ENCODE results near the gene MACROD1.

Gene MACROD1

GRCh38 chr11:64036087-64037026, 129.6 kb downstream of the MACROD1 start:
- no peak for TF ChIP-seq ZFX (IDR thresholded peaks at IDR 0.05; ENCODE audit: borderline replicate concordance)
- TF ChIP-seq, protein P1, sequence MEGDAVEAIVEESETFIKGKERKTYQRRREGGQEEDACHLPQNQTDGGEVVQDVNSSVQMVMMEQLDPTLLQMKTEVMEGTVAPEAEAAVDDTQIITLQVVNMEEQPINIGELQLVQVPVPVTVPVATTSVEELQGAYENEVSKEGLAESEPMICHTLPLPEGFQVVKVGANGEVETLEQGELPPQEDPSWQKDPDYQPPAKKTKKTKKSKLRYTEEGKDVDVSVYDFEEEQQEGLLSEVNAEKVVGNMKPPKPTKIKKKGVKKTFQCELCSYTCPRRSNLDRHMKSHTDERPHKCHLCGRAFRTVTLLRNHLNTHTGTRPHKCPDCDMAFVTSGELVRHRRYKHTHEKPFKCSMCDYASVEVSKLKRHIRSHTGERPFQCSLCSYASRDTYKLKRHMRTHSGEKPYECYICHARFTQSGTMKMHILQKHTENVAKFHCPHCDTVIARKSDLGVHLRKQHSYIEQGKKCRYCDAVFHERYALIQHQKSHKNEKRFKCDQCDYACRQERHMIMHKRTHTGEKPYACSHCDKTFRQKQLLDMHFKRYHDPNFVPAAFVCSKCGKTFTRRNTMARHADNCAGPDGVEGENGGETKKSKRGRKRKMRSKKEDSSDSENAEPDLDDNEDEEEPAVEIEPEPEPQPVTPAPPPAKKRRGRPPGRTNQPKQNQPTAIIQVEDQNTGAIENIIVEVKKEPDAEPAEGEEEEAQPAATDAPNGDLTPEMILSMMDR (IDR thresholded peaks at IDR 0.05): no peak
- no peak overlapping the region for H3K27ac ChIP-seq

DNA sequence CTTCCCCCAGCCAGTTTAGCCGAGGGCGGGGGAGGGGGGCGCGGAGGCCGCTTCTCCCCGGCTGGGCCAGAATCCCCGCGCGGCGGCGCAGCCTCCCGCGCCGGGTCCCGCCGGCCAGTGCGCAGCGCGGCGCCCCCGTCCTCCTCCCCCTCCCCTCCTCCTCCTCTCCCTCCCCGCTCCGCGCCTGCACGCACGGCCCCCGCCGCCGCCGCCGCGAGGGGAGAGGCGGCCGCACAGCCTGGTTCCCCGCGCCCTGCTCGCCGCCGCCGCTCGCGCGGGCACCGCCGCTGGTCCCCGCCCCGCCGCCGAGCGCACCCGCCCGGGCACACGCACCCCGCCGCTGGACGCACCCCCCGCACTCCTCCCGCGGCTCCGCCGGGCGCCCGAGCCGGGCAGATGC, 130.3 kb downstream of the MACROD1 start, which contains the start of gene FLRT1:
Gene FLRT1, plus strand, starts transcription at position 356 of the 400 bp plus-strand sequence. CDS start 80,337 bp downstream, outside the sequence.
- no peak within 1 kb of the TSS for H3K27ac ChIP-seq
- TF ChIP-seq ZFX (IDR thresholded peaks at IDR 0.05; ENCODE audit: borderline replicate concordance): no peak
- TF ChIP-seq, protein P1 (IDR thresholded peaks at IDR 0.05): no peak

GRCh38 chr11:64035081-64035524, 130.8 kb downstream of the MACROD1 start:
- no peak overlapping the region for H3K27ac ChIP-seq
- TF ChIP-seq, protein P1 (IDR thresholded peaks at IDR 0.05): no peak
- TF ChIP-seq ZFX (IDR thresholded peaks at IDR 0.05; ENCODE audit: borderline replicate concordance): no peak

GRCh38 chr11:64034411-64034811, 131.5 kb downstream of the MACROD1 start:
- no peak overlapping the region for H3K27ac ChIP-seq
- TF ChIP-seq, protein P1 (IDR thresholded peaks at IDR 0.05): no peak
- TF ChIP-seq ZFX (IDR thresholded peaks at IDR 0.05; ENCODE audit: borderline replicate concordance): no peak

DNA sequence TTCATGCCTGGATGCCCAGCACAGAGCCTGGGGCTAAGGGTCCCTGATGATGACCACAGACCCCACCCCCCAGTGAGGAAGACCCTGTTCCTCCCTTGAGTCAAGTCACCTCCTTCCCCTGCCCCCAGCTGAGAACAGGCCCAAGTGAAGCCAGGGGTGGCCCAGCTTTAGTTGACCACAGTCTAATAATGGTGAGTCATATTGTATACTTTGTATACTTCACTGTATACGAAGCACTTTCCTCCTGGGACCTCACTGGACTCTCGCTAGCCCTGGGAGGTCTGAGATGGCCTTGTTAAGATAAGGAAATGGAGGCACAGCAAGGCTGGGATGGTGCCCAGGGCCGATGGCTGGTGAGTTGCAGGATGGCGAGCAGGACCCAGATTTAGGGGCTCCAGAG, 133.9 kb downstream of the MACROD1 start:
- TF ChIP-seq, protein P1 (IDR thresholded peaks at IDR 0.05): no peak
- TF ChIP-seq ZFX (IDR thresholded peaks at IDR 0.05; ENCODE audit: borderline replicate concordance): no peak
- no peak overlapping the region for H3K27ac ChIP-seq

GRCh38 chr11:64031001-64031400, 134.9 kb downstream of the MACROD1 start:
- TF ChIP-seq, protein P1 (IDR thresholded peaks at IDR 0.05): no peak
- H3K27ac ChIP-seq: no peak overlapping the region

- no peak overlapping the region for H3K27ac ChIP-seq
- no peak for TF ChIP-seq ZFX (IDR thresholded peaks at IDR 0.05; ENCODE audit: borderline replicate concordance)
- TF ChIP-seq, protein P1 (IDR thresholded peaks at IDR 0.05): no peak
These were observed 136.1 kb downstream of the MACROD1 start for GRCh38 chr11:64029773-64030172.
